Endothelial cell of umbilical vein (primary cell): Measurements from ENCODE around the gene FAM120A. TPM values are rescaled to one million over a fixed set of nuclear protein-coding genes. Genes with fewer than 3 reads are reported as not detected.

Experiments used
- BruUV-seq: library from RNA; stranded (reverse); fragments of 400-500 nt; replicated peaks from 2 replicates; lab custom pipeline; 2021; lab: Mats Ljungman, UMichigan
- CTCF ChIA-PET: fragments of 300-600, 350-600 bp; sonication (Branson Sonifier 250); formaldehyde crosslinking; loops from one replicate; lab custom pipeline; 2021; ENCODE audit warnings: antibody characterized with exemption, inconsistent platforms; lab: Charles Lee
- POLR2A ChIA-PET: fragments of 300-600, 350-600 bp; sonication (Branson Sonifier 250); formaldehyde crosslinking; loops from one replicate; lab custom pipeline; 2021; ENCODE audit warnings: antibody characterized with exemption, inconsistent platforms; lab: Charles Lee
- DNase-seq: peaks from one replicate; pipeline ENCODE4 v3.0.0-alpha.2; 2011; ENCODE audit warnings: low read depth, low spot score
- FAIRE-seq: peaks from 2 replicates; lab custom pipeline; 2011; peaks lifted over from hg19 to GRCh38; lab: Jason Lieb, UNC
- H2AFZ ChIP-seq: 2 replicates; pipeline ENCODE4 v1.6.0; 2012; ENCODE audit warnings: low read depth, low read length, control low read depth, inconsistent platforms
- H3K27ac ChIP-seq: 2 replicates; pipeline ENCODE4 v1.5.1; 2011; ENCODE audit warnings: low read depth, mild to moderate bottlenecking, control low read depth, low read length, moderate library complexity; ENCODE audit not compliant: insufficient read depth
- H3K27me3 ChIP-seq, 2 experiments: 2 replicates each; pipeline versions ENCODE4 v1.6.0 to v1.6.1; 2011; ENCODE audit warnings: low read length in 2 of 2, mixed read lengths in 1 of 2; ENCODE audit not compliant: control insufficient read depth in 2 of 2, insufficient read depth in 2 of 2
- H3K36me3 ChIP-seq, 2 experiments: 2 replicates in 1 of 2; 3 replicates in 1 of 2; pipeline ENCODE4 v1.5.1; 2011; ENCODE audit warnings: low read length in 2 of 2, mild to moderate bottlenecking in 1 of 2, moderate library complexity in 1 of 2; ENCODE audit not compliant: control insufficient read depth in 2 of 2, insufficient read depth in 2 of 2; ENCODE audit errors: extremely low read depth in 1 of 2
- H3K4me1 ChIP-seq: 3 replicates; pipeline ENCODE4 v1.5.1; 2011; ENCODE audit warnings: mild to moderate bottlenecking, low read length; ENCODE audit not compliant: control insufficient read depth, insufficient read depth; ENCODE audit errors: extremely low read depth
- H3K4me2 ChIP-seq: 2 replicates; pipeline ENCODE4 v1.6.1; 2011; ENCODE audit warnings: low read length, control low read depth, mixed read lengths; ENCODE audit not compliant: insufficient read depth
- H3K4me3 ChIP-seq, 3 experiments: fragments of 200-600 bp in 1 of 3; sonication (generic), shearing (Covaris generic) in 1 of 3; replicated peaks in 1 of 3; 2 replicates each; pipeline ENCODE4 v1.5.1; 2011 to 2016; ENCODE audit warnings: control low read depth in 3 of 3, low read length in 3 of 3, mild to moderate bottlenecking in 2 of 3, inconsistent platforms in 1 of 3, low read depth in 1 of 3, moderate library complexity in 1 of 3; ENCODE audit not compliant: insufficient read depth in 1 of 3
- H3K79me2 ChIP-seq: 2 replicates; pipeline ENCODE4 v1.6.0; 2012; ENCODE audit warnings: low read length, inconsistent platforms; ENCODE audit not compliant: control insufficient read depth, insufficient read depth
- H3K9ac ChIP-seq: replicated peaks from 2 replicates; pipeline ENCODE3; 2011; ENCODE audit warnings: low read length, control low read depth; ENCODE audit not compliant: insufficient read depth; ENCODE audit errors: extremely low read depth
- H3K9me1 ChIP-seq: replicated peaks from 3 replicates; pipeline ENCODE4 v1.6.0; 2011; ENCODE audit warnings: mild to moderate bottlenecking, low read length; ENCODE audit not compliant: control insufficient read depth, insufficient read depth; ENCODE audit errors: extremely low read depth
- H3K9me3 ChIP-seq: replicated peaks from 2 replicates; pipeline ENCODE4 v1.5.1; 2012; ENCODE audit warnings: low read length, inconsistent platforms; ENCODE audit not compliant: control insufficient read depth, insufficient read depth
- H4K20me1 ChIP-seq: replicated peaks from 2 replicates; pipeline ENCODE3; 2011; ENCODE audit warnings: mild to moderate bottlenecking, low read length; ENCODE audit not compliant: control insufficient read depth, insufficient read depth; ENCODE audit errors: extremely low read depth
- CTCF ChIP-seq, 2 donors: IDR thresholded peaks; 1 replicate in 1 of 2; 2 replicates in 1 of 2; pipeline ENCODE4 v1.5.1; 2011; ENCODE audit warnings: low read length in 2 of 2, mild to moderate bottlenecking in 2 of 2, moderate library complexity in 2 of 2, control low read depth in 1 of 2, inconsistent platforms in 1 of 2, low read depth in 1 of 2; ENCODE audit not compliant: insufficient read depth in 1 of 2; ENCODE audit errors: extremely low read depth in 1 of 2
- EZH2 ChIP-seq: IDR thresholded peaks from 2 replicates; pipeline ENCODE4 v1.6.1; 2012; ENCODE audit warnings: borderline replicate concordance, low read depth, mild to moderate bottlenecking, moderate library complexity, low read length, inconsistent platforms; ENCODE audit not compliant: severe bottlenecking
- FOS ChIP-seq: IDR thresholded peaks from 2 replicates; pipeline ENCODE4 v1.6.1; 2011; ENCODE audit warnings: mild to moderate bottlenecking, low read length, moderate library complexity, borderline replicate concordance; ENCODE audit not compliant: insufficient read depth
- GATA2 ChIP-seq: IDR thresholded peaks from 2 replicates; pipeline ENCODE4 v1.7.0; 2011; ENCODE audit warnings: low read depth, mild to moderate bottlenecking, moderate library complexity, mixed read lengths, low read length; ENCODE audit not compliant: insufficient read length, insufficient read depth
- JUN ChIP-seq: IDR thresholded peaks from 2 replicates; pipeline ENCODE4 v1.6.1; 2011; ENCODE audit warnings: borderline replicate concordance, low read depth; ENCODE audit not compliant: insufficient read length, insufficient read depth
- MYC ChIP-seq: IDR thresholded peaks from one replicate; pipeline ENCODE4 v1.6.1; 2011; ENCODE audit warnings: mild to moderate bottlenecking, low read depth, low read length
- POLR2A ChIP-seq: IDR thresholded peaks from 2 replicates; pipeline ENCODE4 v1.6.1; 2012; ENCODE audit warnings: low read depth, mild to moderate bottlenecking, control low read depth, low read length
- POLR2AphosphoS5 ChIP-seq: IDR thresholded peaks from 2 replicates; pipeline ENCODE4 v1.6.1; 2012; ENCODE audit warnings: low read depth, mild to moderate bottlenecking, control low read depth, low read length, moderate library complexity; ENCODE audit not compliant: insufficient read depth
- dilution Hi-C: fragments of 300-500 bp; cut with MboI; formaldehyde crosslinking; loops from one replicate; pipeline ENCODE4 v1.15.0; 2019; ENCODE audit warnings: low sequenced_read_pairs; ENCODE audit not compliant: extremely low pct_ligation_motif_present
- intact Hi-C: fragments of 100-400 bp; cut with micrococcal nuclease; formaldehyde crosslinking; loops from one replicate; pipeline ENCODE4 v1.10.0; 2022
- polyA plus RNA-seq, 4 experiments: library from polyadenylated mRNA; depleted of rRNA in 3 of 4; stranded (reverse) in 3 of 4; unstranded in 1 of 4; fragments of >200 nt; gene quantifications; 2 replicates each; pipeline versions ENCODE4 v1.2.1 to v1.2.3, GENCODE V29; 2011 to 2012; ENCODE audit warnings: missing spikeins in 1 of 4
- total RNA-seq: library from RNA; stranded (reverse); gene quantifications from 2 replicates; pipeline ENCODE4 v1.2.3, GENCODE V29; 2021
- TF ChIP-seq, protein P1 (sequence below): IDR thresholded peaks from 2 replicates; pipeline ENCODE4 v1.6.1; 2011; ENCODE audit not compliant: insufficient read depth, insufficient read length

The FAM120A gene
- total and polyA plus RNA-seq, 2 donors (not counting 3 experiments of a cell fraction or from before 2014, with no cell fraction given), result 66.8 to 126 TPM

- intact Hi-C loops, result no loop called here
- no peak overlapping the region for H3K4me3 ChIP-seq
- no peaks in the 10 kb centered on the region for H3K36me3 ChIP-seq
- TF ChIP-seq EZH2 (no peak), FOS (no peak), CTCF (IDR thresholded peaks at IDR 0.05; ENCODE audit: extremely low read depth in 1 of 2, insufficient read depth in 1 of 2, low read depth in 1 of 2, low read length in 2 of 2) (no peak), POLR2AphosphoS5 (no peak), JUN (no peak), GATA2 (no peak), POLR2A (no peak), MYC (no peak)
- TF ChIP-seq, protein P1, sequence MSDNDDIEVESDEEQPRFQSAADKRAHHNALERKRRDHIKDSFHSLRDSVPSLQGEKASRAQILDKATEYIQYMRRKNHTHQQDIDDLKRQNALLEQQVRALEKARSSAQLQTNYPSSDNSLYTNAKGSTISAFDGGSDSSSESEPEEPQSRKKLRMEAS, result no peak
- H3K4me2 ChIP-seq, result no peak overlapping the region
- BruUV-seq, result no TSS peak
- FAIRE-seq (no peak), DNase-seq (no peak)
- H3K79me2 ChIP-seq, result peaks cover 35% of the 10 kb centered on the region
- ChIA-PET CTCF (interaction anchor here (1.1 to 3.2 kb wide), 2 partner anchors 9 to 12 kb away, joined by 3 to 22 read pairs; no protein-coding TSS in a partner anchor), POLR2A (no interaction called here)
- peaks cover 13% of the 10 kb centered on the region for H3K4me1 ChIP-seq
- H3K9me3 ChIP-seq, result no peaks in the 10 kb centered on the region
- no peaks in the 10 kb centered on the region for H4K20me1 ChIP-seq
- H2AFZ ChIP-seq, result no peak overlapping the region
- dilution Hi-C loops, result no loop called here
- no peak overlapping the region for H3K27ac ChIP-seq
- no peak overlapping the region for H3K9ac ChIP-seq
- H3K27me3 ChIP-seq, result no peaks in the 10 kb centered on the region
- H3K9me1 ChIP-seq, result no peaks in the 10 kb centered on the region
Observed at GRCh38 chr9:93578844-93579243, 127.4 kb downstream of the FAM120A start.
